HG02870 (cell line): ENCODE data around the gene CENPM.
"Not testable (repeated sequence)": the region's sequence is repeated elsewhere in the genome, so short reads cannot be mapped to it uniquely, and the experiment has no call there.

Source experiments
- ATAC-seq: cut with Tn5 transposase; IDR thresholded peaks from one replicate; pipeline ENCODE4 v1.9.1; 2021; ENCODE audit warnings: mild to moderate bottlenecking, moderate library complexity; ENCODE audit not compliant: unreplicated experiment

The CENPM gene

DNA sequence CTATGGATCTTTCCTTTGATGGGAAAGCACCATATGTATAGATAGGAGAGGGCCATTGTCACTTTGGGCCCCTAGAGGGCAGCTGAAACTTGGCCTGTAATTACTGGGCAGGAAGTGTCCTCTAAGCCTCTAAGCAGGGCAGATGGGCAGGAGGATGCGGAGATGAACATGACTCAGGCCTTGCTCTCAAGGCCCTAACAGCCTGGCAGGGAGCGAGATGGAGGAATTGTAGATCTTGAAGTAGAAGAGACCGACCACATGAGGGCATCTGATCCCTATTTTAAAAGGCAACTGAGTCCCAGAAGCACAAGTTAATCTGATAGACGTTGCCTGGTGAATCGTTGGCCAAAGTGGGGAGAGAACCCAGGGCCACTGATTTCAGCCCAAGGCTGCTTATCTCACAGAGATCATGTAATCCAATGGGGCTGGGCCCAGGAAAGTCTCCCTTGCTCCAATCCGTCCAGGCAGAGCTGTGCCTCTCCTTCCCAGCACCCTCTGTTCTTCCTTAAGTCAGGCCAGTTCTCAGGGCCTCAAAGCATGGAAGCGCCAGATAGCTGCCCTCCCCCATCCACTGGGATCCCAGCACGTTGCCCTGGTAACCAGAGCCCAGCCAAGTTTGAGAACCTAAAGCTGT is 19.8 kb upstream of the CENPM start:
- ATAC-seq: no peak

- no peak for ATAC-seq
Observed at GRCh38 chr22:41966225-41966606, 19.3 kb upstream of the CENPM start.

GRCh38 chr22:41964112-41964491 is 17.1 kb upstream of the CENPM start:
- ATAC-seq: no peak

DNA sequence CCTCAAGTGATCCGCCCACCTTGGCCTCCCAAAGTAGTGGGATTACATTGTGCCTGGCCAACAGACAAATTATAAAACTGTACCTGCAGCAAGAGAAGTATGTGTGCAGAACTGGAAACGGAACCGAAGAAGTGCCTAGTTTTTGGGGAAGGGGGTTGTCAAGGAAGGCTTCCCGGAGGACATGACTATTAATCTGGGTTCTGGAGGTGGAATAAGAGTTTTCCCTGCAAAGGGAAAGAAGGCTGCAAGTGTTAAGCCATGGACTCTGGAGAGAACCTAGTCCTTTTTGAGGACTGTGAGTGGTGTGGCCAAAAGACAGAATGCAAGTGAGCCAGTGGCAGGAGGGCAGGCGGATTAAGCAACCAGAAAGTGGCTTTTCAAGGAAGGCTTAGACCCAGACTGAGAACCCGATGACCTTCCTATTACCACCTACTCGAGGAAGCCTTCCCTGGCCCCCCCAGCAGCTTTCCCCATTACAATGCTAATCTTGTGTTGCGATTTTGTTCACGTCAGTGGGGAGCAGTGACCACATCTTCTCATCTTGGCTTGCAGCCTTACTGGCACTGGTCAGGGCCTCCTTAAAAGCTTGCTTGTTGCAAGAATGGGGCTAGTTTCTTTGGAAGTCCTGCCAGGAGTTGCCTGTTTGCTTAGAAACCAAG is 16.6 kb upstream of the CENPM start:
- no peak for ATAC-seq

GRCh38 chr22:41957941-41958556 is 11.1 kb upstream of the CENPM start:
- no peak for ATAC-seq

DNA sequence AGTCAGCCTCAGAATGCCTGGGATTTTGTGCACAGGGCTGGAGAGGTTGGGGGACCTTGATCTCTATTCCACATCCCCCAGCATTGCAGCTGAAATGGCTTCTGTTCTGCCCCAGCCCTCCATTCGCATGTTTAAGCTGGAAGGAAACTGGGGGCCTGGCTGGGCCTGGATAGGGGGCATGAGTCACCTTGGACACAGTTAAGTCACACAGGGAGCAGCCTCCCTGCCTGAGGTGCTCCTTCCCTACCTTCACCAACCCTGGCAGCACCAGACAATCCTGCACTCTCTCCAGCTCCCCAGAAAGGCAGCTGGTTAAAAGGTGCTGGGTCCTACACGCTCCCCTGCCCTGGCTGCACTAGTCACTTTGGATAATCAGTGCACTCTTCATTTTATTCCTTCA is 5.8 kb upstream of the CENPM start:
- ATAC-seq: no peak

DNA sequence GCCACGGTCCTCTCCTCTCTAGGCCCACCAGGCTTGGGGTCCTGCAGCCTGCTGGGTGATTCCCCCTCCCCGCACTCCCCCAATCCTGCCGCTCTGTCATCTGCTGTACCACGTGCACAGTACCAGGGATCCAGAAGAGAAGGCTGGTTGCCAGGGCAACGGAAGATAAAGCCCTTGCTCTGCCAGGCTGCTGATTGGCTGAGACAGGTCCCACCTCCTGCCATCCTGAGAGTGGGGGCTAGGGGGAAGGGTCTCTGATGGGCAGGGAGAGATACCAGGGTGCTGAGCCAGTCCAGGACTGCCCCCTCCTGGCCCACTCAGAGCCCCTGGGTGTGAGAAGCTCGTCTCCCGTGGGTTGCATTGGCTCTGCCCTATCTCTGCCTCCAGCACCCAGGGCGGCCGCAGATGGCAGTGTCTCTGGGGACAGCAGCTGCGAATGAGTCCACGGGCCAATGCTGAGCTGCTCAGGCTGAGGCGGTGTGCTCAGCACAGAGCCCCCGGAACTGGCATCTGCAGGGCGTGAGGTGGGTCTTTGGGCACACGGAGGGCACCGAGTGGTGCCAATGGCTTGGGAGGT is 5.0 kb upstream of the CENPM start, which contains the start of gene SMIM45:
SMIM45 (plus strand) TSS at position 253 of the 577 bp plus-strand sequence.
- ATAC-seq: no peak

GRCh38 chr22:41949297-41949965 is 2.5 kb upstream of the CENPM start:
- ATAC-seq: no peak

GRCh38 chr22:41948928-41949296 is 2.0 kb upstream of the CENPM start:
- not testable (repeated sequence) for ATAC-seq

GRCh38 chr22:41948142-41948541 is 1.2 kb upstream of the CENPM start:
- ATAC-seq: no peak

DNA sequence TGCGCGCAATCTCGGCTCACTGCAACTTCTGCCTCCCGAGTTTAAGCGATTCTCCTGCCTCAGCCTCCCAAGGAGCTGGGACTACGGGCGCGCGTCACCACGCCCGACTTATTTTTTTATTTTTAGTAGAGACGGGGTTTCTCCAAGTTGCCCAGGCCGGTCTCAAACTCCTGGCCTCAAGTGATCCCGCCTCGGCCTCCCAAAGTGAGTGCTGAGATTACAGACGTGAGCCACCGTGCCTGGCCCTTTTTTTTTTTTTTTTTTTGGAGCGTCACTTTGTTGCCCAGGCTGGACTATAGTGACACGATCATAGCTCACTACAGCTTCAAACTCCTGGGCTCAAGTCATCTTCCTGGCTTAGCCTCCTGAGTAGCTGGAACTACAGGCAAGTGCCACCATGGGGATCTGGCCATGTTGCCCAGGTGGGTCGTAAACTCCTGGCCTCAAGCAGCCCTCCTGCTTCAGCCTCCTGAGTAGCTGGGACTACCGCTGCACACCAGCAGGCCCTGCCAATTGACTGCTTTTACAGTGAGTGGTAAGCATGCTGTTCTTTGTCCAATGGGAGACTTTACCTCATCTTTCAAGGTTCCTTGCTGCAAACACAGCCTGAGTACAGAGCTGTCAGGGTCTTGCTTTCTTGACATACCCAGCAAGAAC is 600 bp upstream of the CENPM start:
- ATAC-seq: no peak

DNA sequence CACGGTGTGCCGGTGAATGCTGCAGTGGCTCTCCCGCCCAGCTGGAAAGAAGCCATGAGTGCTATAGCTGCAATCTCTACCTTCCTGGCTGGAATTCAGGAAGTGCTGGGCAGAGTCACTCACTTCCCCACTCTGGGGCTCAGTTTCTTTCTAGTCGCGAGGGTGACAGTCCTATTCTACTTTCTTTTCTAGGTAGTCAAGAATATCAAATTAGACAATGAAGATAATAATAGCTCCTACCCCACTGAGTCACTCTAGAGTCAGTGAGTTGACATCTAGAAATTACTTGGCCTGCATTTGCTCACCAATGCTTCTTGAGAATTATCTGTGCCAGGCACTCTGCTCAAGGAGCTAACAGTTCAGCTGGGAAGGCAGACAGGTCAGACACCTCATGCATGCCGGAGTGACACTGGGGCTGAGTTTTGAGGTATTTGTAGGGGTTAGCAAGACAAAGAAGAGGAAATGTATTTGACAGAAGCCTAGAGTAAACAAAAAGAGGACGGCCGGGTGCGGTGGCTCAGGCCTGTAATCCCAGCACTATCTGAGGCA is 3.2 kb downstream of the CENPM start:
- ATAC-seq: no peak

- peak; percentile 35 for ATAC-seq
Observed at GRCh38 chr22:41940832-41941765, 5.9 kb downstream of the CENPM start.

DNA sequence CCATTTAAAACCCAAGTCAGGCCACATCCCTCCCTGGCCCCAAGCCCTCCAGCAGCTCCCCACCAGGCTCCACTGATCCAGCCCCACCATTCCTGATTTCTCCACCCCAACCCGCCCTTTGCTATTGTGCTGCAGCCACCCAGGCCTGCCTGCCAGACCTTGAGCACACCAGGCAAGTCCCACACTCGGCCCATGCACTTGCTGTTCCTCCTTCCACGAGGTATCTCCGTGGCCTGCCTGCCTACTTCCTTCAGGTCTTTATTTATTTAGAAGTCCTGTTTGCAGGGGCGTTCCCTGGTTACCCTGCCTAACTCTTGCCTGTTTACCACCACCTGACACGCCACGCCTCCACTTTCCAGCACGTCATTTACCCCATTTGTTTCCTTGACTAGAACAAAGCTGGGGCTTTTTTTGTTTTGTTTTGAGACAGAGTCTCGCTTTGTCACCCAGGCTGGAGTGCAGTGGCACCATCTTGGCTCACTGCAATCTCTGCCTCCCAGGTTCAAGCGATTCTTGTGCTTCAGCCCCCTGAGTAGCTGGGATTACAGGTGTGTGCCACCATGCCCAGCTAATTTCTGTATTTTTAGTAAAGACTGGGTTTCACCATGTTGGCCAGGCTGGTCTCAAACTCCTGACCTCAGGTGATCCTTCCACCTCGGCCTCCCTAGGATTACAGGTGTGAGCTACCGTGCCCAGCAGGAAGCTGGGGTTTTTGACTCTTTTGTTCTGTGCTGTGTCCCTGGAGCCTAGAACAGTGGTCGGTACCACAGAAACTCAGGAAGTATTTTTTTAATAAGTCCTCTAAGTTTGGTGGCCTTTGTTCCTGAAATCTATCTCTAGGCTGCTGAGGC is 6.7 kb downstream of the CENPM start:
- peak; percentile 53 for ATAC-seq

DNA sequence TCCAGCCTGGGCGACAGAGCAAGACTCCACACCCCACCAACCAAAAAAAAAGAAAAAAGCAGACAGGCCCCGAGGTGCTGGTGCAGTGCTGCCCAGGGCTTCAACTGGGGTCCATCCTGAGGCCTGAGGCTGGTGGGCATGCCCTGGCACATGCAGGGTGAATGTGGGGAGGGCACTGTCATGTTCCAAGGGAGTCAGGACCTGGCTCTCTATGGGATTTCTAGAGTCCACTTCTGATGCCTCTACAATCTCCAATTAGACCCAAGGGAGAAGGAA is 10.1 kb downstream of the CENPM start:
- ATAC-seq: no peak

GRCh38 chr22:41935509-41935908 is 11.4 kb downstream of the CENPM start:
- no peak for ATAC-seq

GRCh38 chr22:41935015-41935351 is 12.0 kb downstream of the CENPM start:
- no peak for ATAC-seq

DNA sequence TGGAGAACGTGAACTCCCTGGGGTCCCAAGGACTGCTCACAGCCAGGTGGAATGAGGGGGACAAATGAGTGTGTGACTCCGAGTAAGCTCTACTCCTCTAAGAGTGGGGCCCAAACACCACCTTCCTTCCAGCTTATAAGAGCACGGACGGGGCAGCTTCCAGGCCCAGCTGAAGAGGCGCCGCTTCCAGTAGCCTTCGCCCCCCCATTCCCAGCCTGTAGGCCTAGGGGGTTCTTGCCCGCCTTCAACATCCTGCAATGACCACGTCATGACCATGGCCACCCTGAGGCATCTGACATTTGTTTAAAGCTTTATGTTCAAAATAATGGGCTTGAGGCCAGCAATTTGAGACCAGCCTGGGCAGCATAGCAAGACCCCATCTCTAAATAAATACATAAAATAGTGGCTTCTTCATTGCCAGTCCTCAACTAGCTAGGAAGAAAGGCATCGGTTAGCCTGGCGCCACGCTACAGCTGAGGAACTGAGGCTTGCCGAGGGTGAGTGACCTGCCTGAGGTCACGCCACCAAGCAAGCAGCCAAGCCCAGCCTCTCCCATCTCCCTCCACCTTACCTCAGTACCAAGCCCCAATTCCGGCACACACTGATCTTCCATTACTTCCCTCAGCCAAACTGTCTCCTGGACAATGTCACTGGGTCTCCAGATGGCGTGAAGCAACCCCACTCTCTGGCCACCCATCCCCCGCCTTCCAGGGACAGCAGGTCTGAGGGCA is 12.5 kb downstream of the CENPM start:
- no peak for ATAC-seq
